Tibial nerve (tissue), 4 donors: ENCODE results near the gene INSYN1. TPM values are rescaled to one million over a fixed set of nuclear protein-coding genes. Genes with fewer than 3 reads are reported as not detected.
"Not testable (repeated sequence)": the region's sequence is repeated elsewhere in the genome, so short reads cannot be mapped to it uniquely, and the experiment has no call there.

Experiments used
- DNase-seq, 2 donors: peaks; one replicate each; pipeline ENCODE4 v3.0.0-alpha.2; 2019; ENCODE audit warnings: low spot score in 2 of 2
- H3K27ac ChIP-seq, 4 donors: fragments of 200-600 bp; sonication (generic) in 3 of 4; one replicate each; pipeline ENCODE4 v1.5.1; 2017 to 2019; ENCODE audit warnings: mild to moderate bottlenecking in 1 of 4
- H3K27me3 ChIP-seq, 2 donors: fragments of 200-600 bp; sonication (generic) in 1 of 2; one replicate each; pipeline versions ENCODE4 v1.5.1 to v1.6.0; 2017 to 2019
- H3K36me3 ChIP-seq, 3 donors: fragments of 200-600 bp; sonication (generic); one replicate each; pipeline ENCODE4 v1.5.1; 2018 to 2019
- H3K4me1 ChIP-seq, 4 donors: fragments of 200-600 bp; sonication (generic) in 3 of 4; one replicate each; pipeline ENCODE4 v1.5.1; 2017 to 2019
- H3K4me3 ChIP-seq, 4 donors: fragments of 200-600 bp; sonication (generic) in 3 of 4; one replicate each; pipeline ENCODE4 v1.5.1; 2017 to 2019; ENCODE audit warnings: mild to moderate bottlenecking in 1 of 4, moderate library complexity in 1 of 4
- H3K9me3 ChIP-seq, 4 donors: fragments of 200-600 bp; sonication (generic) in 3 of 4; one replicate each; pipeline ENCODE4 v1.5.1; 2017 to 2019
- CTCF ChIP-seq, 5 experiments: fragments of 200-600 bp in 3 of 5; fragments of 450-650 bp in 2 of 5; sonication (generic) in 3 of 5; IDR thresholded peaks; one replicate each; pipeline ENCODE4 v1.5.1; 2016 to 2019; ENCODE audit warnings: antibody characterized with exemption in 5 of 5, mild to moderate bottlenecking in 3 of 5, moderate library complexity in 2 of 5
- EP300 ChIP-seq, 2 donors: sonication (generic); formaldehyde crosslinking; IDR thresholded peaks; one replicate each; pipeline ENCODE4 v1.6.1; 2017; ENCODE audit warnings: antibody characterized with exemption in 2 of 2, mild to moderate bottlenecking in 1 of 2
- POLR2A ChIP-seq, 2 donors: fragments of 450-650 bp; IDR thresholded peaks; one replicate each; pipeline ENCODE4 v1.6.1; 2017; ENCODE audit warnings: antibody characterized with exemption in 2 of 2, mild to moderate bottlenecking in 2 of 2, moderate library complexity in 2 of 2
- WGBS, 2 donors: methylation state at CpG; one replicate each; pipeline ENCODE4 v1.1.5; 2018; 5-methylcytosine and 5-hydroxymethylcytosine counted together
- total RNA-seq, 4 donors: library from RNA; depleted of rRNA; stranded (reverse); fragments of >200 nt; gene quantifications; one replicate each; pipeline ENCODE4 v1.1.0, GENCODE V29; 2016

The INSYN1 gene
- total RNA-seq, 4 donors from 2014 or later: 2.8 to 10.9 (median 6.7) TPM

- Histone ChIP-seq H3K27ac (no peak overlapping the region), H3K36me3 (no peaks in the 10 kb centered on the region)
- TF ChIP-seq CTCF (IDR thresholded peaks at IDR 0.05) (no peak), EP300 (IDR thresholded peaks at IDR 0.05) (no peak), POLR2A (IDR thresholded peaks at IDR 0.05) (no peak)
These were observed 44.4 kb upstream of the INSYN1 start for GRCh38 chr15:73797366-73798158.

GRCh38 chr15:73796331-73796831 is 43.2 kb upstream of the INSYN1 start:
- no peak for DNase-seq
- Histone ChIP-seq H3K4me1 (peaks cover 0 to 19% (median 0%) of the 10 kb centered on the region in 4 donors), H3K36me3 (no peaks in the 10 kb centered on the region), H3K4me3 (no peak overlapping the region), H3K9me3 (no peaks in the 10 kb centered on the region), H3K27me3 (no peaks in the 10 kb centered on the region), H3K27ac (no peak overlapping the region)
- TF ChIP-seq POLR2A (IDR thresholded peaks at IDR 0.05) (no peak), CTCF (IDR thresholded peaks at IDR 0.05) (no peak), EP300 (IDR thresholded peaks at IDR 0.05) (no peak)
- 64 to 66% methylated on average over 11 of the region's 11 CpGs for WGBS, 2 donors

More at GRCh38 chr15:73797366-73798158, 44.4 kb upstream of the INSYN1 start:
- peaks cover 0 to 25% (median 0%) of the 10 kb centered on the region in 4 donors for H3K4me1 ChIP-seq
- DNase-seq: no peak
- WGBS, 2 donors: 83 to 88% methylated on average over 13 to 14 of the region's 14 CpGs
- no peak overlapping the region for H3K4me3 ChIP-seq
- no peaks in the 10 kb centered on the region for H3K27me3 ChIP-seq
- H3K9me3 ChIP-seq: no peaks in the 10 kb centered on the region

GRCh38 chr15:73794443-73795133 is 41.4 kb upstream of the INSYN1 start:
- Histone ChIP-seq H3K4me1 (peaks cover 0 to 9% (median 0%) of the 10 kb centered on the region in 4 donors), H3K27ac (no peak overlapping the region), H3K36me3 (no peaks in the 10 kb centered on the region), H3K4me3 (no peak overlapping the region), H3K27me3 (no peaks in the 10 kb centered on the region), H3K9me3 (no peaks in the 10 kb centered on the region)
- TF ChIP-seq POLR2A (IDR thresholded peaks at IDR 0.05): no peak
- no peak for TF ChIP-seq EP300 (IDR thresholded peaks at IDR 0.05)
- no peak for TF ChIP-seq CTCF (IDR thresholded peaks at IDR 0.05)
- 74 to 82% methylated on average over 5 to 6 of the region's 6 CpGs for WGBS, 2 donors
- DNase-seq: no peak

GRCh38 chr15:73792899-73793541 is 39.9 kb upstream of the INSYN1 start:
- not testable (repeated sequence) for H3K27me3 ChIP-seq, H3K27ac ChIP-seq, H3K36me3 ChIP-seq, H3K9me3 ChIP-seq, H3K4me1 ChIP-seq, DNase-seq, H3K4me3 ChIP-seq
- WGBS, 2 donors: 93 to 95% methylated on average over 8 of the region's 8 CpGs

DNA sequence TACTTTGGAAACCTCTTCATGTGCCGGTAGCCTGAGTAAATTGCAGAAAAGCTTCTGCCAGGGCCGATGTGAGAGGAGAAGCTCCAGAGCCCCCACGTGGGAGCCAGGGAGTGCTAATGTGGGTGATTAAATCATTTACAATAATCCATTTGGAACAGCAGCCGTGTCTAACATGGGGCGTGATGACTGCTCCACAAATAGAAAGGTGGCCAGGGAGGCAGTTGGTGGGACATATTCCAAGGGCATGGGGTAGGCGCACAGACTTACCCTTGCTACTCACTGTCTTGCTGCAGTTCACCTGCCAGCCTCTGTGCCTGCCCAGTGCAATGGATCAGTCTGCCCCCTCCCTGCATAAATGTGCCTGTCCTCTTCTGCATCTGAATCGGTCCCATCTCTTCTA is 39.3 kb upstream of the INSYN1 start:
- H3K4me3 ChIP-seq: no peak overlapping the region
- H3K27ac ChIP-seq: no peak overlapping the region
- WGBS, 2 donors: 57 to 70% methylated on average over 7 of the region's 7 CpGs
- peaks cover 0 to 5% of the 10 kb centered on the region in 2 donors for H3K27me3 ChIP-seq
- peaks cover 0 to 9% (median 0%) of the 10 kb centered on the region in 4 donors for H3K4me1 ChIP-seq
- TF ChIP-seq CTCF (IDR thresholded peaks at IDR 0.05): no peak
- no peak for TF ChIP-seq POLR2A (IDR thresholded peaks at IDR 0.05)
- no peak for TF ChIP-seq EP300 (IDR thresholded peaks at IDR 0.05)
- H3K36me3 ChIP-seq: no peaks in the 10 kb centered on the region
- DNase-seq: no peak
- no peaks in the 10 kb centered on the region for H3K9me3 ChIP-seq
